GM19025 (cell line): ENCODE results near the gene ARHGAP15.

ENCODE experiments used
- ATAC-seq: cut with Tn5 transposase; IDR thresholded peaks from one replicate; pipeline ENCODE4 v1.9.1; 2021; ENCODE audit warnings: mild to moderate bottlenecking, low read depth, moderate library complexity; ENCODE audit not compliant: unreplicated experiment

Gene ARHGAP15

GRCh38 chr2:143433251-143433650, 304.0 kb downstream of the ARHGAP15 start:
- ATAC-seq: no peak

- ATAC-seq: no peak
Observed at GRCh38 chr2:143433840-143434239, 304.6 kb downstream of the ARHGAP15 start.

GRCh38 chr2:143434445-143434844, 305.2 kb downstream of the ARHGAP15 start:
- ATAC-seq: no peak

GRCh38 chr2:143435131-143435530, 305.9 kb downstream of the ARHGAP15 start:
- ATAC-seq: no peak

- ATAC-seq: no peak
Observed at GRCh38 chr2:143436951-143437350, 307.7 kb downstream of the ARHGAP15 start.

- ATAC-seq: no peak
Observed at GRCh38 chr2:143440411-143441012, 311.3 kb downstream of the ARHGAP15 start.

- ATAC-seq: no peak
Observed at GRCh38 chr2:143442193-143442592, 313.0 kb downstream of the ARHGAP15 start.

GRCh38 chr2:143451642-143452281, 322.5 kb downstream of the ARHGAP15 start:
- ATAC-seq: peak; percentile 78

GRCh38 chr2:143452817-143453451, 323.7 kb downstream of the ARHGAP15 start:
- peak; percentile 52 for ATAC-seq

- ATAC-seq: no peak
Observed at GRCh38 chr2:143453981-143454511, 324.8 kb downstream of the ARHGAP15 start.

- no peak for ATAC-seq
Observed at GRCh38 chr2:143455317-143455716, 326.1 kb downstream of the ARHGAP15 start.

GRCh38 chr2:143458258-143459190, 329.3 kb downstream of the ARHGAP15 start:
- ATAC-seq: no peak

GRCh38 chr2:143460382-143460781, 331.2 kb downstream of the ARHGAP15 start:
- no peak for ATAC-seq

- peak; percentile 45 for ATAC-seq
Observed at GRCh38 chr2:143463719-143464118, 334.5 kb downstream of the ARHGAP15 start.

- ATAC-seq: no peak
Observed at GRCh38 chr2:143466391-143466790, 337.2 kb downstream of the ARHGAP15 start.

- ATAC-seq: no peak
Observed at GRCh38 chr2:143467011-143467410, 337.8 kb downstream of the ARHGAP15 start.

- peak; percentile 66 for ATAC-seq
Observed at GRCh38 chr2:143468341-143468888, 339.2 kb downstream of the ARHGAP15 start.

GRCh38 chr2:143469323-143469722, 340.1 kb downstream of the ARHGAP15 start:
- ATAC-seq: no peak

- ATAC-seq: no peak
Observed at GRCh38 chr2:143471550-143471949, 342.3 kb downstream of the ARHGAP15 start.

GRCh38 chr2:143473216-143473615, 344.0 kb downstream of the ARHGAP15 start:
- no peak for ATAC-seq
